ENCODE measurements around the gene CRB3. TPM values are rescaled to one million over a fixed set of nuclear protein-coding genes. Genes with fewer than 3 reads are reported as not detected.
A peak's percentile ranks its signal among the peaks of the same experiment; 100 is the strongest.

Gene CRB3
- polyA plus RNA-seq, 1 donor (not counting 4 experiments of a cell fraction or from before 2014, with no cell fraction given), result 6.1 TPM

- DNase-seq (ENCODE audit: low read depth, low spot score) (no peak), FAIRE-seq (no peak)
- no peaks in the 10 kb centered on the region for H3K79me2 ChIP-seq (ENCODE audit: control insufficient read depth, insufficient read depth, low read length)
- no peaks in the 10 kb centered on the region for H3K9me1 ChIP-seq (ENCODE audit: control insufficient read depth, extremely low read depth, insufficient read depth, low read length)
- TF ChIP-seq EZH2 (IDR thresholded peaks at IDR 0.05; ENCODE audit: low read length) (no peak), CTCF (optimal IDR thresholded peaks at IDR 0.05 in 1 of 3, IDR thresholded peaks at IDR 0.05 in 1 of 3, conservative IDR thresholded peaks at IDR 0.05 in 1 of 3; ENCODE audit: extremely low read depth in 1 of 3, insufficient read depth in 2 of 3, low read length in 3 of 3) (no peak)
- H2AFZ ChIP-seq (ENCODE audit: control insufficient read depth, low read length), result peak overlapping the region; percentile 98
- dilution Hi-C loops (cut with MboI; ENCODE audit: extremely low pct_ligation_motif_present, low sequenced_read_pairs), result no loop called here
- no peak overlapping the region for H3K27ac ChIP-seq (ENCODE audit: control insufficient read depth, insufficient read depth, low read length)
- H3K4me2 ChIP-seq (ENCODE audit: control insufficient read depth, extremely low read depth, insufficient read depth, low read depth, low read length), result peak overlapping the region; percentile 98
- peak overlapping the region; percentile 59 for H3K9ac ChIP-seq (ENCODE audit: control insufficient read depth, extremely low read depth, insufficient read depth, low read length)
- H3K27me3 ChIP-seq (ENCODE audit: control insufficient read depth, extremely low read depth, insufficient read depth, low read length), result no peaks in the 10 kb centered on the region
- H4K20me1 ChIP-seq (ENCODE audit: control insufficient read depth, extremely low read depth, insufficient read depth, low read length), result no peaks in the 10 kb centered on the region
- H3K4me3 ChIP-seq (ENCODE audit: control insufficient read depth in 2 of 3, extremely low read depth in 1 of 3, insufficient read depth in 2 of 3, low read depth in 1 of 3, low read length in 3 of 3), result peak overlapping the region; percentile 64 to 79 (median 74)
- peaks cover 6% of the 10 kb centered on the region for H3K9me3 ChIP-seq (ENCODE audit: control insufficient read depth, low read depth, low read length)
- peaks cover 10% of the 10 kb centered on the region for H3K4me1 ChIP-seq (ENCODE audit: control insufficient read depth, extremely low read depth, insufficient read depth, low read length)
- peaks cover 6 to 8% of the 10 kb centered on the region in 2 experiments for H3K36me3 ChIP-seq (ENCODE audit: control insufficient read depth in 2 of 2, extremely low read depth in 1 of 2, insufficient read depth in 2 of 2, low read length in 2 of 2)
Measured at GRCh38 chr19:6458695-6459261, 5.3 kb upstream of the CRB3 start.

GRCh38 chr19:6459262-6460098, 4.6 kb upstream of the CRB3 start, which contains the start of gene SLC25A23:
Gene SLC25A23, minus strand, starts transcription at chr19:6459792. Its CDS starts 164 bp downstream, at chr19:6459628.
- Histone ChIP-seq H3K27ac (ENCODE audit: control insufficient read depth, insufficient read depth, low read length) (peak within 1 kb of the TSS; percentile 80), H3K9me1 (ENCODE audit: control insufficient read depth, extremely low read depth, insufficient read depth, low read length) (no peaks in the 10 kb centered on the region), H3K4me1 (ENCODE audit: control insufficient read depth, extremely low read depth, insufficient read depth, low read length) (peaks cover 10% of the 10 kb centered on the region), H3K36me3 (ENCODE audit: control insufficient read depth in 2 of 2, extremely low read depth in 1 of 2, insufficient read depth in 2 of 2, low read length in 2 of 2) (peaks cover 3% of the 10 kb centered on the region in 2 experiments), H3K9me3 (ENCODE audit: control insufficient read depth, low read depth, low read length) (peaks cover under 1% of the 10 kb centered on the region), H3K9ac (ENCODE audit: control insufficient read depth, extremely low read depth, insufficient read depth, low read length) (peak within 1 kb of the TSS; percentile 73), H4K20me1 (ENCODE audit: control insufficient read depth, extremely low read depth, insufficient read depth, low read length) (no peaks in the 10 kb centered on the region), H3K79me2 (ENCODE audit: control insufficient read depth, insufficient read depth, low read length) (no peaks in the 10 kb centered on the region), H2AFZ (ENCODE audit: control insufficient read depth, low read length) (peak within 1 kb of the TSS; percentile 98), H3K27me3 (ENCODE audit: control insufficient read depth, extremely low read depth, insufficient read depth, low read length) (no peaks in the 10 kb centered on the region), H3K4me3 (ENCODE audit: control insufficient read depth in 2 of 3, extremely low read depth in 1 of 3, insufficient read depth in 2 of 3, low read depth in 1 of 3, low read length in 3 of 3) (peak within 1 kb of the TSS; percentile 64 to 79 (median 74)), H3K4me2 (ENCODE audit: control insufficient read depth, extremely low read depth, insufficient read depth, low read depth, low read length) (peak within 1 kb of the TSS; percentile 98)
- FAIRE-seq (no peak), DNase-seq (ENCODE audit: low read depth, low spot score) (no peak)
- TF ChIP-seq CTCF (optimal IDR thresholded peaks at IDR 0.05 in 1 of 3, IDR thresholded peaks at IDR 0.05 in 1 of 3, conservative IDR thresholded peaks at IDR 0.05 in 1 of 3; ENCODE audit: extremely low read depth in 1 of 3, insufficient read depth in 2 of 3, low read length in 3 of 3), result no peak
- TF ChIP-seq EZH2 (IDR thresholded peaks at IDR 0.05; ENCODE audit: low read length), result no peak
- dilution Hi-C loops (cut with MboI; ENCODE audit: extremely low pct_ligation_motif_present, low sequenced_read_pairs), result no loop called here
